A549 (cell line): Measurements from ENCODE around the gene PIEZO2.

ENCODE experiments used
- BHLHE40 ChIP-seq: IDR thresholded peaks from 2 replicates; pipeline ENCODE4 v1.6.1; 2012; ENCODE audit warnings: low read depth, low read length, inconsistent platforms
- CEBPB ChIP-seq, 2 experiments: fragments of >200 bp in 1 of 2; sonication (Bioruptor Twin) in 1 of 2; formaldehyde crosslinking in 1 of 2; IDR thresholded peaks; 2 replicates each; pipeline ENCODE4 v1.6.1; 2012 to 2016
- CHD2 ChIP-seq: fragments of 150-350 bp; IDR thresholded peaks from 2 replicates; pipeline ENCODE4 v1.6.1; 2014; ENCODE audit warnings: low read length; ENCODE audit not compliant: partially characterized antibody
- CHD4 ChIP-seq: fragments of 200-600 bp; sonication (generic); IDR thresholded peaks from 2 replicates; pipeline ENCODE4 v1.6.1; 2016; ENCODE audit warnings: antibody characterized with exemption, mild to moderate bottlenecking, borderline replicate concordance
- CTCF ChIP-seq: fragments of >200 bp; sonication (Bioruptor Twin); formaldehyde crosslinking; IDR thresholded peaks from 3 replicates; pipeline ENCODE4 v1.5.1; 2016
- HEYL ChIP-seq: fragments of 250-450 bp; sonication (Bioruptor Pico); IDR thresholded peaks from 2 replicates; pipeline ENCODE4 v1.8.0; 2021; ENCODE audit warnings: mild to moderate bottlenecking, moderate library complexity
- JUN ChIP-seq, 2 experiments: fragments of >200 bp; sonication (Bioruptor Twin); formaldehyde crosslinking; IDR thresholded peaks; 2 replicates in 1 of 2; 3 replicates in 1 of 2; pipeline ENCODE4 v1.6.1; 2016 to 2017
- MAFK ChIP-seq: fragments of 450-650 bp; IDR thresholded peaks from 2 replicates; pipeline ENCODE4 v1.6.1; 2014; ENCODE audit not compliant: partially characterized antibody
- PHF8 ChIP-seq: fragments of 200-600 bp; sonication (generic); IDR thresholded peaks from 2 replicates; pipeline ENCODE4 v1.6.1; 2016; ENCODE audit warnings: low read depth, mild to moderate bottlenecking, antibody characterized with exemption, moderate library complexity, borderline replicate concordance
- RAD21 ChIP-seq, 2 experiments: fragments of >200 bp in 1 of 2; sonication (Bioruptor Twin) in 1 of 2; formaldehyde crosslinking in 1 of 2; IDR thresholded peaks in 1 of 2; conservative IDR thresholded peaks in 1 of 2; 2 replicates in 1 of 2; 3 replicates in 1 of 2; pipeline ENCODE4 v1.6.1; 2012 to 2018; ENCODE audit warnings: inconsistent platforms in 1 of 2
- RNF2 ChIP-seq: fragments of 200-600 bp; sonication (generic); IDR thresholded peaks from 2 replicates; pipeline ENCODE4 v1.6.1; 2016; ENCODE audit warnings: low read depth, mild to moderate bottlenecking, antibody characterized with exemption, moderate library complexity, borderline replicate concordance
- TF ChIP-seq, protein P1 (sequence below): IDR thresholded peaks from 2 replicates; pipeline ENCODE4 v1.6.1; 2012; ENCODE audit warnings: low read depth, borderline replicate concordance
- TF ChIP-seq, protein P2 (sequence below): IDR thresholded peaks from 2 replicates; pipeline ENCODE4 v1.6.1; 2012

DNA sequence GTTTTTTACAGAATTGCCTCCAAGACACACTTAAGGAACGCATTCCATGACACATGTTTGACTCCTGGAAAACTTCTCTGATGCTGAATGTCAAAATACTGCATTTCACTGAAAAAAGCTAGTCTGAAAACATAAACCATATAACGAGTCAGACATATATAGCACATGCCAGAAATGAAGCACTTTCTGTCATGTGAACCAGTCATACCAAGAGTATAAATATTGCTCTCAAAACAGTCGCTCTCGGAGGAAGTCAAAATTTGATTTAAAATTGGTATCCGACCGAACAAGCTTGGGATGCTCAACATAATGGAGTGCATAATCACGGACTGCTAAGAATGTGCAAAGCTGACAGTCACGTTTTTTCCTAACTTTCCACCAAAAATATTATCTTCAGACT lies 115.9 kb downstream of the PIEZO2 start:
- no peak for TF ChIP-seq HEYL (CRISPR knock-in tag)
- TF ChIP-seq PHF8 = no peak
- no peak for TF ChIP-seq CTCF
- TF ChIP-seq RNF2 = no peak
- no peak for TF ChIP-seq RAD21 (conservative IDR thresholded peaks at IDR 0.05 in 1 of 2, IDR thresholded peaks at IDR 0.05 in 1 of 2)
- no peak for TF ChIP-seq MAFK
- TF ChIP-seq, protein P1, sequence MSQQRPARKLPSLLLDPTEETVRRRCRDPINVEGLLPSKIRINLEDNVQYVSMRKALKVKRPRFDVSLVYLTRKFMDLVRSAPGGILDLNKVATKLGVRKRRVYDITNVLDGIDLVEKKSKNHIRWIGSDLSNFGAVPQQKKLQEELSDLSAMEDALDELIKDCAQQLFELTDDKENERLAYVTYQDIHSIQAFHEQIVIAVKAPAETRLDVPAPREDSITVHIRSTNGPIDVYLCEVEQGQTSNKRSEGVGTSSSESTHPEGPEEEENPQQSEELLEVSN = no peak
- TF ChIP-seq CHD4 = no peak
- no peak for TF ChIP-seq CHD2
- TF ChIP-seq, protein P2, sequence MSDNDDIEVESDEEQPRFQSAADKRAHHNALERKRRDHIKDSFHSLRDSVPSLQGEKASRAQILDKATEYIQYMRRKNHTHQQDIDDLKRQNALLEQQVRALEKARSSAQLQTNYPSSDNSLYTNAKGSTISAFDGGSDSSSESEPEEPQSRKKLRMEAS = no peak
- TF ChIP-seq JUN (IDR thresholded peaks at IDR 0.05) = no peak
- no peak for TF ChIP-seq CEBPB (IDR thresholded peaks at IDR 0.05)
- no peak for TF ChIP-seq BHLHE40
